ENCODE results near the gene WDR37. TPM values are rescaled to one million over a fixed set of nuclear protein-coding genes. Genes with fewer than 3 reads are reported as not detected.
"Not testable (repeated sequence)": the region's sequence is repeated elsewhere in the genome, so short reads cannot be mapped to it uniquely, and the experiment has no call there.

The WDR37 gene
- total RNA-seq, 4 donors from 2014 or later = 1.3 to 21.7 (median 11.2) TPM

DNA sequence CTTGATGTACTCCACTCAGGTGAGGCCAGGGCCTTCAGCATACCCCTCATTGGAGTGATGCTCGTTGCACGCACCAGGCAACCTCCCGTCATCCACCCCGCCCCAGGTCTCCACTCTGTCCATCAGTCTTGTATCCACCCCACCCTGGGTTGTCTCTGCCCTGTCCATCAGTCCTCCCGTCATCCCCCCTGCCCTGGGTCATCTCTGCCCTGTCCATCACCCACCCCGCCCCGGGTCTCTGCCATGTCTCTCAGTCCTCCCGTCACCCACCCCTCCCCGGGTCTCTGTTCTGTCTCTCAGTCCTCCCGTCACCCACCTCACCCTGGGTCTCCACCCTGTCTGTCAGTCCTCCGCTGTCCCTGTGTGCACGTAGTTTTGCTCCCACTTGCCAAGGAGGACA lies 59.9 kb downstream of the WDR37 start:
- H3K27me3 ChIP-seq = no peaks in the 10 kb centered on the region
- no peaks in the 10 kb centered on the region for H3K9me3 ChIP-seq
- intact Hi-C loops (cut with DNase I; ENCODE audit: low total_unique reads) = no loop called here
- H3K27ac ChIP-seq = no peak overlapping the region
- no peaks in the 10 kb centered on the region for H3K4me1 ChIP-seq
- no peak overlapping the region for H3K4me3 ChIP-seq
- no peaks in the 10 kb centered on the region for H3K36me3 ChIP-seq
- DNase-seq = no peak
- no peak for TF ChIP-seq POLR2A (IDR thresholded peaks at IDR 0.05)
- TF ChIP-seq, protein P1, sequence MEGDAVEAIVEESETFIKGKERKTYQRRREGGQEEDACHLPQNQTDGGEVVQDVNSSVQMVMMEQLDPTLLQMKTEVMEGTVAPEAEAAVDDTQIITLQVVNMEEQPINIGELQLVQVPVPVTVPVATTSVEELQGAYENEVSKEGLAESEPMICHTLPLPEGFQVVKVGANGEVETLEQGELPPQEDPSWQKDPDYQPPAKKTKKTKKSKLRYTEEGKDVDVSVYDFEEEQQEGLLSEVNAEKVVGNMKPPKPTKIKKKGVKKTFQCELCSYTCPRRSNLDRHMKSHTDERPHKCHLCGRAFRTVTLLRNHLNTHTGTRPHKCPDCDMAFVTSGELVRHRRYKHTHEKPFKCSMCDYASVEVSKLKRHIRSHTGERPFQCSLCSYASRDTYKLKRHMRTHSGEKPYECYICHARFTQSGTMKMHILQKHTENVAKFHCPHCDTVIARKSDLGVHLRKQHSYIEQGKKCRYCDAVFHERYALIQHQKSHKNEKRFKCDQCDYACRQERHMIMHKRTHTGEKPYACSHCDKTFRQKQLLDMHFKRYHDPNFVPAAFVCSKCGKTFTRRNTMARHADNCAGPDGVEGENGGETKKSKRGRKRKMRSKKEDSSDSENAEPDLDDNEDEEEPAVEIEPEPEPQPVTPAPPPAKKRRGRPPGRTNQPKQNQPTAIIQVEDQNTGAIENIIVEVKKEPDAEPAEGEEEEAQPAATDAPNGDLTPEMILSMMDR (IDR thresholded peaks at IDR 0.05) = no peak

- Histone ChIP-seq H3K27ac (no peak overlapping the region), H3K9me3 (no peaks in the 10 kb centered on the region), H3K4me3 (no peak overlapping the region), H3K36me3 (no peaks in the 10 kb centered on the region), H3K4me1 (no peaks in the 10 kb centered on the region), H3K27me3 (no peaks in the 10 kb centered on the region)
- DNase-seq = no peak
- TF ChIP-seq, protein P1 (IDR thresholded peaks at IDR 0.05) = no peak
- no peak for TF ChIP-seq POLR2A (IDR thresholded peaks at IDR 0.05)
- intact Hi-C loops (cut with DNase I; ENCODE audit: low total_unique reads) = no loop called here
These were observed 60.6 kb downstream of the WDR37 start for GRCh38 chr10:1116696-1117280.

GRCh38 chr10:1117651-1118050 lies 61.5 kb downstream of the WDR37 start:
- DNase-seq = no peak

GRCh38 chr10:1118318-1118717 lies 62.1 kb downstream of the WDR37 start:
- H3K36me3 ChIP-seq; H3K4me3 ChIP-seq; H3K4me1 ChIP-seq; H3K27me3 ChIP-seq; DNase-seq; intact Hi-C loops (cut with DNase I; ENCODE audit: low total_unique reads); H3K9me3 ChIP-seq; H3K27ac ChIP-seq: not testable (repeated sequence)

More at GRCh38 chr10:1117651-1118050, 61.5 kb downstream of the WDR37 start:
- Histone ChIP-seq H3K4me3 (no peak overlapping the region), H3K36me3 (no peaks in the 10 kb centered on the region), H3K27me3 (no peaks in the 10 kb centered on the region), H3K9me3 (no peaks in the 10 kb centered on the region), H3K4me1 (no peaks in the 10 kb centered on the region), H3K27ac (no peak overlapping the region)
- intact Hi-C loops (cut with DNase I; ENCODE audit: low total_unique reads) = no loop called here
- TF ChIP-seq, protein P1 (IDR thresholded peaks at IDR 0.05) = no peak
- no peak for TF ChIP-seq POLR2A (IDR thresholded peaks at IDR 0.05)

DNA sequence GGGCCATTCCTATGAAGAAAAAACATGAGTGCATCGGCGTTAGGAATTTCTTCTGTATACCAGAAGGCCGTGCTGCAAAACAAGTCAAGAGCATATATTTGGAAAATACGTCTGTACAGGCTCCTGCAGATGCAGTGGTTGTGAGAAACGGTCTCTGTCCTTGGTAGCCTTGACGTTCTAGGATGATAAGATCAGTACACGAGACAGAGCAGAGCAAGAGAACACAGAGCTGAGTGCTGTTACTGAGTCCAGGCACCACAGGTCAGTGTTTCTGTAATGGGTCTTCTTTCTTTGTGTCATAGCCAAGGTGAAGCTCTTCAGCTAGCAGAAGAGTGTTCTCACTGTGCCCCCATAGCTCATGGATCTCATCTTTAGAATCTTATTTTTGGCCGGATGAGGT lies 62.8 kb downstream of the WDR37 start:
- Histone ChIP-seq H3K4me3 (no peak overlapping the region), H3K4me1 (no peaks in the 10 kb centered on the region), H3K27ac (no peak overlapping the region), H3K27me3 (no peaks in the 10 kb centered on the region), H3K36me3 (no peaks in the 10 kb centered on the region), H3K9me3 (no peaks in the 10 kb centered on the region)
- intact Hi-C loops (cut with DNase I; ENCODE audit: low total_unique reads) = no loop called here
- TF ChIP-seq POLR2A (IDR thresholded peaks at IDR 0.05) = no peak
- TF ChIP-seq, protein P1 (IDR thresholded peaks at IDR 0.05) = no peak
- no peak for DNase-seq

GRCh38 chr10:1119501-1119900 lies 63.3 kb downstream of the WDR37 start:
- Histone ChIP-seq H3K27ac (no peak overlapping the region), H3K9me3 (no peaks in the 10 kb centered on the region), H3K36me3 (no peaks in the 10 kb centered on the region), H3K4me1 (no peaks in the 10 kb centered on the region), H3K27me3 (no peaks in the 10 kb centered on the region), H3K4me3 (no peak overlapping the region)
- TF ChIP-seq, protein P1 (IDR thresholded peaks at IDR 0.05) = no peak
- intact Hi-C loops (cut with DNase I; ENCODE audit: low total_unique reads) = no loop called here
- no peak for DNase-seq

Measured in uterus (tissue), 4 donors.